SK-N-SH treated with all-trans-retinoic acid at 6 μM for 48 hours (cell line): ENCODE results near the gene ABRAXAS1.

Source experiments
- ESRRG ChIP-seq: fragments of 250-450 bp; sonication (Bioruptor Pico); IDR thresholded peaks from 2 replicates; pipeline ENCODE4 v1.6.1; 2021; ENCODE audit warnings: mild to moderate bottlenecking
- PPARA ChIP-seq: fragments of 250-450 bp; sonication (Bioruptor Pico); IDR thresholded peaks from 2 replicates; pipeline ENCODE4 v1.5.0; 2020; ENCODE audit warnings: mild to moderate bottlenecking, borderline replicate concordance
- ZNF565 ChIP-seq: fragments of 450-650 bp; formaldehyde crosslinking; conservative IDR thresholded peaks from 2 replicates; pipeline ENCODE4 v1.5.0; 2020; ENCODE audit warnings: low read depth, mild to moderate bottlenecking, moderate library complexity
- TF ChIP-seq, protein P1 (sequence below): fragments of 250-450 bp; sonication (Bioruptor Pico); IDR thresholded peaks from 2 replicates; pipeline ENCODE4 v1.8.0; 2020; ENCODE audit warnings: mild to moderate bottlenecking, moderate library complexity, borderline replicate concordance
- TF ChIP-seq, protein P2 (sequence below): fragments of 250-450 bp; sonication (Bioruptor Pico); IDR thresholded peaks from 2 replicates; pipeline ENCODE4 v1.8.0; 2021; ENCODE audit warnings: low read depth, mild to moderate bottlenecking, moderate library complexity, borderline replicate concordance

DNA sequence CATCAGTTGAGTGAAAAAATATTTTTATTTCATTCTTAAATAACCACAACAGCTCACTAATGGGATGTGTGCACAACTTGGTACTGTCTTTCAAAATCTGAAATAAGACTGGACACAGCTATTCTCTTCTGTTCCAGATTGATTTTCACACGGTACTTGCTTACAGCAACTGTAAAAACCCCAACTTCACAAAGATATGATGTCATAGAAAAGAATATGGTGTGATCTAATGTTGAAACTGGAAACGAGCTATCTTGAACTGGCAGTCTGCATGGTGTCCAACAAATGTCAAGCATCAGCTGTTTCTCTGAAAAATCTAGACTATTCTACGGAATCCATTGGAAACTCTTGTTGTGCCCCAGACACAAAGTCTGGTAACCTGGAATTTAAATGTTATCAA lies 44.0 kb downstream of the ABRAXAS1 start:
- TF ChIP-seq, protein P1, sequence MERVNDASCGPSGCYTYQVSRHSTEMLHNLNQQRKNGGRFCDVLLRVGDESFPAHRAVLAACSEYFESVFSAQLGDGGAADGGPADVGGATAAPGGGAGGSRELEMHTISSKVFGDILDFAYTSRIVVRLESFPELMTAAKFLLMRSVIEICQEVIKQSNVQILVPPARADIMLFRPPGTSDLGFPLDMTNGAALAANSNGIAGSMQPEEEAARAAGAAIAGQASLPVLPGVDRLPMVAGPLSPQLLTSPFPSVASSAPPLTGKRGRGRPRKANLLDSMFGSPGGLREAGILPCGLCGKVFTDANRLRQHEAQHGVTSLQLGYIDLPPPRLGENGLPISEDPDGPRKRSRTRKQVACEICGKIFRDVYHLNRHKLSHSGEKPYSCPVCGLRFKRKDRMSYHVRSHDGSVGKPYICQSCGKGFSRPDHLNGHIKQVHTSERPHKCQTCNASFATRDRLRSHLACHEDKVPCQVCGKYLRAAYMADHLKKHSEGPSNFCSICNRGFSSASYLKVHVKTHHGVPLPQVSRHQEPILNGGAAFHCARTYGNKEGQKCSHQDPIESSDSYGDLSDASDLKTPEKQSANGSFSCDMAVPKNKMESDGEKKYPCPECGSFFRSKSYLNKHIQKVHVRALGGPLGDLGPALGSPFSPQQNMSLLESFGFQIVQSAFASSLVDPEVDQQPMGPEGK (CRISPR knock-in tag) = no peak
- TF ChIP-seq PPARA (CRISPR knock-in tag) = no peak
- TF ChIP-seq ZNF565 (CRISPR knock-in tag) = no peak
- TF ChIP-seq, protein P2, sequence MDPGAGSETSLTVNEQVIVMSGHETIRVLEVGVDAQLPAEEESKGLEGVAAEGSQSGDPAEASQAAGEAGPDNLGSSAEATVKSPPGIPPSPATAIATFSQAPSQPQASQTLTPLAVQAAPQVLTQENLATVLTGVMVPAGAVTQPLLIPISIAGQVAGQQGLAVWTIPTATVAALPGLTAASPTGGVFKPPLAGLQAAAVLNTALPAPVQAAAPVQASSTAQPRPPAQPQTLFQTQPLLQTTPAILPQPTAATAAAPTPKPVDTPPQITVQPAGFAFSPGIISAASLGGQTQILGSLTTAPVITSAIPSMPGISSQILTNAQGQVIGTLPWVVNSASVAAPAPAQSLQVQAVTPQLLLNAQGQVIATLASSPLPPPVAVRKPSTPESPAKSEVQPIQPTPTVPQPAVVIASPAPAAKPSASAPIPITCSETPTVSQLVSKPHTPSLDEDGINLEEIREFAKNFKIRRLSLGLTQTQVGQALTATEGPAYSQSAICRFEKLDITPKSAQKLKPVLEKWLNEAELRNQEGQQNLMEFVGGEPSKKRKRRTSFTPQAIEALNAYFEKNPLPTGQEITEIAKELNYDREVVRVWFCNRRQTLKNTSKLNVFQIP (CRISPR knock-in tag) = no peak
- no peak for TF ChIP-seq ESRRG (CRISPR knock-in tag)
